ENCODE results near the gene MXRA8. TPM values are rescaled to one million over a fixed set of nuclear protein-coding genes. Genes with fewer than 3 reads are reported as not detected.

Gene MXRA8
- total RNA-seq, 2 donors from 2014 or later: 23.3 to 48.5 TPM

DNA sequence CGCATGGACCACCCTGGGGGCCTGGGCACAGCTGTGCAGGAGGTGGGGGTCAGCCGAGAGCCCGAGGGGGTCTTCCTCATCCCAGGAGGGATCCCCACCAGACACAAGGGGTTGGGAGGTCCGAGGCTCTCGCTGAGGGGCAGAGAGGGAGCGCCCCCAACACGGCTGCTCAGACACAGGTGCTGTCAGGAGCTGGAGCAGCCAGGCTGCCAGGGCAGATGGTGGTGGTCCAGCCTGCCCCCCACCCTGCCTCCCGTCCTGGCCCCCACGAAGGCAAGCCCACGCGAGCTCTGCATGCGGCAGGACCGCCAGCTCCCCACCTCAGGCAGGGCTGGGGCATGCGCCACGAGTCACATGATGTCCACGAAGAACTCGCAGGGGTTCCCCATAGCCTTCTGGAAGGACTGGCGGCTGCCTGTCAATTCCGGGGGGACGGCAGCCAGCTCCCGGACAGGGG, 22.5 kb downstream of the MXRA8 start:
- intact Hi-C loops (cut with DNase I): no loop called here

DNA sequence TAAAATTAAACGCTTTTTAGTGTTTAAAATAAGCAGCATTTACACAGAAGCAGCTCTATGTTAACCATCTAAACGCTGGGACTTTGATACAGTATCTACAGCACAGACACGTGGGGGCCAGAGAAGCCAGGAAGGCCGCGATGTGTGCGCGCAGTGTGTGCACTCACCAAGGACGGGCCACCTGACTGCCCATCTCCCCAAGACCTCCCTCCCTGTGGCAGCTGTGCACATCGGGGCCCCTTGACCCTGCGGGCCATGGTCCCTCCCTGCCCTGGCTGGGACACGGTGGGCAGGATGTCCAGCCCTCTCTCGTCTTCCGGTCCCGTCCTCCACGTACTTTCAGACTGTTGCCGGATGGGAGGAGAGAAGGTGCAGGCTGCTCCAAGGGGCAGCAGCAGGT, 23.1 kb downstream of the MXRA8 start:
- no peak overlapping the region for H3K4me3 ChIP-seq
- TF ChIP-seq, protein P1, sequence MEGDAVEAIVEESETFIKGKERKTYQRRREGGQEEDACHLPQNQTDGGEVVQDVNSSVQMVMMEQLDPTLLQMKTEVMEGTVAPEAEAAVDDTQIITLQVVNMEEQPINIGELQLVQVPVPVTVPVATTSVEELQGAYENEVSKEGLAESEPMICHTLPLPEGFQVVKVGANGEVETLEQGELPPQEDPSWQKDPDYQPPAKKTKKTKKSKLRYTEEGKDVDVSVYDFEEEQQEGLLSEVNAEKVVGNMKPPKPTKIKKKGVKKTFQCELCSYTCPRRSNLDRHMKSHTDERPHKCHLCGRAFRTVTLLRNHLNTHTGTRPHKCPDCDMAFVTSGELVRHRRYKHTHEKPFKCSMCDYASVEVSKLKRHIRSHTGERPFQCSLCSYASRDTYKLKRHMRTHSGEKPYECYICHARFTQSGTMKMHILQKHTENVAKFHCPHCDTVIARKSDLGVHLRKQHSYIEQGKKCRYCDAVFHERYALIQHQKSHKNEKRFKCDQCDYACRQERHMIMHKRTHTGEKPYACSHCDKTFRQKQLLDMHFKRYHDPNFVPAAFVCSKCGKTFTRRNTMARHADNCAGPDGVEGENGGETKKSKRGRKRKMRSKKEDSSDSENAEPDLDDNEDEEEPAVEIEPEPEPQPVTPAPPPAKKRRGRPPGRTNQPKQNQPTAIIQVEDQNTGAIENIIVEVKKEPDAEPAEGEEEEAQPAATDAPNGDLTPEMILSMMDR (IDR thresholded peaks at IDR 0.05): no peak
- no peak for TF ChIP-seq POLR2A (IDR thresholded peaks at IDR 0.05)
- DNase-seq: no peak
- WGBS, 2 donors: 79 to 82% methylated on average over 12 to 16 of the region's 16 CpGs
- no peaks in the 10 kb centered on the region for H3K9me3 ChIP-seq
- peaks cover 0 to 10% of the 10 kb centered on the region in 2 donors for H3K36me3 ChIP-seq (replicated peaks in 1 of 2; ENCODE audit: insufficient read depth in 1 of 2, low read depth in 2 of 2)
- no peak for ATAC-seq
- no peaks in the 10 kb centered on the region for H3K27me3 ChIP-seq
- intact Hi-C loops (cut with DNase I): no loop called here
- no peak overlapping the region for H3K27ac ChIP-seq
- H3K4me1 ChIP-seq: peaks cover 10% of the 10 kb centered on the region

More for the DNA sequence above, 22.5 kb downstream of the MXRA8 start:
- no peaks in the 10 kb centered on the region for H3K9me3 ChIP-seq
- 93 to 95% methylated on average over 10 to 14 of the region's 21 CpGs for WGBS, 2 donors
- ATAC-seq (no peak), DNase-seq (no peak)
- no peak for TF ChIP-seq POLR2A (IDR thresholded peaks at IDR 0.05)
- TF ChIP-seq, protein P1 (IDR thresholded peaks at IDR 0.05): no peak
- no peaks in the 10 kb centered on the region for H3K27me3 ChIP-seq
- no peak overlapping the region for H3K4me3 ChIP-seq
- peaks cover 0 to 10% of the 10 kb centered on the region in 2 donors for H3K36me3 ChIP-seq (replicated peaks in 1 of 2; ENCODE audit: insufficient read depth in 1 of 2, low read depth in 2 of 2)
- no peak overlapping the region for H3K27ac ChIP-seq
- H3K4me1 ChIP-seq: peaks cover 10% of the 10 kb centered on the region

DNA sequence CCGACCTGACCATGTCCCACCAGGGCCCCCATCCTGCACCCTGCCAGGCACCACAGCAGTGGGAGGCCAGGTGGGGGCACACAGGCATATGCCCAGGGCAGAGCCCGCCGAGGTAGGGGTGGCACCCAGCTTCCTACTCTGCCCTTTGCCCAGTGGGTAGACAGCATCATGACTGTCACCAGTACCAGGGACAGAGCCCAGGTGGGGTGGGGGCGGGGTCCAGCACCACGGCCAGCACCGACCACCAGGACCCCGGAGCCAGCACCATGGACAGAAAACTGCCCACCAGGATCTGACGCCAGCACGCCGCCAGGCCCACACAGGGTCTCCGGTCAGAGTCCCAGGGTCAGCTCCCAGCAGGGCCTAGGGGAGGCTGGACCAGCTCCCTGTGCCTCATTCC, 23.5 kb downstream of the MXRA8 start:
- Histone ChIP-seq H3K9me3 (no peaks in the 10 kb centered on the region), H3K27me3 (no peaks in the 10 kb centered on the region), H3K4me1 (peaks cover 10% of the 10 kb centered on the region), H3K36me3 (replicated peaks in 1 of 2; ENCODE audit: insufficient read depth in 1 of 2, low read depth in 2 of 2) (peaks cover 0 to 10% of the 10 kb centered on the region in 2 donors), H3K27ac (no peak overlapping the region), H3K4me3 (no peak overlapping the region)
- ATAC-seq (no peak), DNase-seq (no peak)
- intact Hi-C loops (cut with DNase I): no loop called here
- 77 to 80% methylated on average over 1 to 9 of the region's 11 CpGs for WGBS, 2 donors
- TF ChIP-seq, protein P1 (IDR thresholded peaks at IDR 0.05): no peak
- no peak for TF ChIP-seq POLR2A (IDR thresholded peaks at IDR 0.05)

DNA sequence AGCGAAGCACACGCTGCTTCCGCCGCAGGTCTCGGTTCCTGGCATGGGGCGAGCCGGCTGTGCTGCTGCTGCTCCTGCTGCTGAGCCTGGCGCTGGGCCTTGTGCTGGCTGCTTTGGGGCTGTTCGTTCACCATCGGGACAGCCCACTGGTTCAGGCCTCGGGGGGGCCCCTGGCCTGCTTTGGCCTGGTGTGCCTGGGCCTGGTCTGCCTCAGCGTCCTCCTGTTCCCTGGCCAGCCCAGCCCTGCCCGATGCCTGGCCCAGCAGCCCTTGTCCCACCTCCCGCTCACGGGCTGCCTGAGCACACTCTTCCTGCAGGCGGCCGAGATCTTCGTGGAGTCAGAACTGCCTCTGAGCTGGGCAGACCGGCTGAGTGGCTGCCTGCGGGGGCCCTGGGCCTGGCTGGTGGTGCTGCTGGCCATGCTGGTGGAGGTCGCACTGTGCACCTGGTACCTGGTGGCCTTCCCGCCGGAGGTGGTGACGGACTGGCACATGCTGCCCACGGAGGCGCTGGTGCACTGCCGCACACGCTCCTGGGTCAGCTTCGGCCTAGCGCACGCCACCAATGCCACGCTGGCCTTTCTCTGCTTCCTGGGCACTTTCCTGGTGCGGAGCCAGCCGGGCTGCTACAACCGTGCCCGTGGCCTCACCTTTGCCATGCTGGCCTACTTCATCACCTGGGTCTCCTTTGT, 24.7 kb downstream of the MXRA8 start:
- 70 to 78% methylated on average over 15 to 35 of the region's 36 CpGs for WGBS, 2 donors
- peaks cover 0 to 4% of the 10 kb centered on the region in 2 donors for H3K36me3 ChIP-seq (replicated peaks in 1 of 2; ENCODE audit: insufficient read depth in 1 of 2, low read depth in 2 of 2)
- ATAC-seq: no peak
- DNase-seq: peak in 2 of 4 donors; percentile 57 to 62
- intact Hi-C loops (cut with DNase I): no loop called here
- no peak overlapping the region for H3K27ac ChIP-seq
- H3K4me1 ChIP-seq: peaks cover 10% of the 10 kb centered on the region
- H3K27me3 ChIP-seq: no peaks in the 10 kb centered on the region
- no peak overlapping the region for H3K4me3 ChIP-seq
- H3K9me3 ChIP-seq: no peaks in the 10 kb centered on the region
- TF ChIP-seq, protein P1 (IDR thresholded peaks at IDR 0.05): peak in 2 of 7 experiments; percentile 3 to 6
- no peak for TF ChIP-seq POLR2A (IDR thresholded peaks at IDR 0.05)
